ENCODE results near the gene GIGYF1.
"Not testable (repeated sequence)": the region's sequence is repeated elsewhere in the genome, so short reads cannot be mapped to it uniquely, and the experiment has no call there.

Gene GIGYF1

DNA sequence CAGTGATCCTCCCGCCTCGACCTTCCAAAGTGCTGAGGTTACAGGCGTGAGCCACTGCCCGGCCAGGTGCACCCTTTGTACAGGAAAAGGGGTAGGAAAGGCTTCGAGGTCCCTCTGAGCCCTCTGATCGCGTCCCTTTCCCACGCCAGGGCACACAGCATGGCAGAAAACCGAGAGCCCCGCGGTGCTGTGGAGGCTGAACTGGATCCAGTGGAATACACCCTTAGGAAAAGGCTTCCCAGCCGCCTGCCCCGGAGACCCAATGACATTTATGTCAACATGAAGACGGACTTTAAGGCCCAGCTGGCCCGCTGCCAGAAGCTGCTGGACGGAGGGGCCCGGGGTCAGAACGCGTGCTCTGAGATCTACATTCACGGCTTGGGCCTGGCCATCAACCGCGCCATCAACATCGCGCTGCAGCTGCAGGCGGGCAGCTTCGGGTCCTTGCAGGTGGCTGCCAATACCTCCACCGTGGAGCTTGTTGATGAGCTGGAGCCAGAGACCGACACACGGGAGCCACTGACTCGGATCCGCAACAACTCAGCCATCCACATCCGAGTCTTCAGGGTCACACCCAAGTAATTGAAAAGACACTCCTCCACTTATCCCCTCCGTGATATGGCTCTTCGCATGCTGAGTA is 12.7 kb upstream of the GIGYF1 start:
- no peak for DNase-seq

DNA sequence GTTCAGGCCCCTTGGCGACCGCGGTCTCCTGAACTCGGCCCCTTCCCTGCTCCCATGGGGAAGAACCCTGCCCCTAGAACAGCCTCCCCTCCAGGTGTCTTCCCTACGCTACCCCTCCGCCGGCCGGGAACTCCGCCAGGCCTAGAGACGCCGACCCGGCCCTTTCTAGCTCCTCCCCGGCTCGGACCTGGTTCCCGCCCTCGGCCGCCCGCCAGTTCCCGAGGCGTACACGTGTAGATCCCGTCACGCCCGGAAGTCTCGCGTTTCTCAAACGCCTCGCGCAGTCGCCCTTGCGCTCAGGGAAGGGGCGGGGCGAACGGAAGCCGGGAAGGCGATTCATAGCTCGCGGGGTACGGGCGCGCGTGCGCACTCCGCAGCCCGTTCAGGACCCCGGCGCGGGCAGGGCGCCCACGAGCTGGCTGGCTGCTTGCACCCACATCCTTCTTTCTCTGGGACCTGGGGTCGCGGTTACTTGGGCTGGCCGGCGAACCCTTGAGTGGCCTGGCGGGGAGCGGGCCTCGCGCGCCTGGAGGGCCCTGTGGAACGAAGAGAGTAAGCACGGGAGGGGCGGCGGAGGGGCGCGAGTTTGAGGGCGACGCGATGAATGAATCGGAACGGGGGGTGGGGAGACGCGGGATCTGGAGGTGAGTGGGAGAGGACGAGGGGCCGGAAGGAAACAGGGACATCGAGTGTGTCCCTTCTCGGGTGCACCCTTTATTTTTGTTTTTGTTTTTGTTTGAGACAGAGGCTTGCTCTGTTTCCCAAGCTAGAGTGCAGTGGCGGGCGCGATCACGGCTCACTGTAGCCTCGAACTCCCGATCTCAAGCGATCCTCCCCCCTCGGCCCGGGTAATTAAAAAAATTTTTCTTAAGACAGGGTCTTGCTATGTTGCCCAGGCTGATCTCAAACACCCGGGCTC is 12.0 kb upstream of the GIGYF1 start, which contains the start of gene POP7:
TSS of gene POP7 (plus strand) at position 369 of the 919 bp plus-strand sequence. CDS start 710 bp downstream, outside the sequence.
- peak; percentile 99 for DNase-seq

DNA sequence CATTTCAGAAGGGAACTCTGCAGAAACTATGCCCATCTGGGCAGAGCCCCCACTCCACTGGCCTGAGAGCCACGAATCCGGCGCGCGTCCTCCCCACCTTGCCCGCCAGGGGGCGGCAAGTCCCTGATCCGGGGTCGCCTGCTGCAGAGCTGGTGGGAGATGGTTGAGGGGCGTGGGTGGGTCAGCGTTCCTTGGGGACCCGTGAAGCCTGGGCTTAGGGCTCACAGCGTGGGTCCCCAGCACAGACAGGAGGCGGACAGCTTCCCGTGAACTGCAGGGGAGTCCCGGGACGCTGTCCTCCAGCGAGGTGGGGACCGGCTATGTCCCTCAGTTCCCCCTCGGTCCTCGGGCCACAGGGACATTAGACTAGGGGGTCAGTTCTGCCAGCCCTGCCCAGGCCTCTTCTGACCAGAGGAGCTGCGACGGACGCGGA is 11.3 kb upstream of the GIGYF1 start:
- DNase-seq, result peak; percentile 85

DNA sequence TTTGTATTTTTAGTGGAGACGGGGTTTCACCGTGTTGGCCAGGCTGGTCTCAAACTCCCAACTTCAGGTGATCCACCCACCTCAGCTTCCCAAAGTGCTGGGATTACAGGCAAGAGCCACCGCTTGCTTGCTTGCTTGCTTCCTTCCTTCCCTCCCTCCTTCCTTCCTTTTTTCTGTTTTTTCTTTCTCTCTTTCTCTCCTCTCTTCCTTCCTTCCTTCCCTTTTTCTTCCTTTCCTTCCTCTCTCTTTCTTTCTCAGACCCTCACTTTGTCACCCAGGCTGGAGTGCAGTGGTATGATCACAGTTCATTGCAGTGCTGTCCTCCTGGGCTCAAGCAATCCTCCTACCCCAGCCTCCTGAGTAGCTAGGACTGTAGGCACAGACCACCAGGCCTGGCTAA is 7.0 kb upstream of the GIGYF1 start:
- not testable (repeated sequence) for DNase-seq

DNA sequence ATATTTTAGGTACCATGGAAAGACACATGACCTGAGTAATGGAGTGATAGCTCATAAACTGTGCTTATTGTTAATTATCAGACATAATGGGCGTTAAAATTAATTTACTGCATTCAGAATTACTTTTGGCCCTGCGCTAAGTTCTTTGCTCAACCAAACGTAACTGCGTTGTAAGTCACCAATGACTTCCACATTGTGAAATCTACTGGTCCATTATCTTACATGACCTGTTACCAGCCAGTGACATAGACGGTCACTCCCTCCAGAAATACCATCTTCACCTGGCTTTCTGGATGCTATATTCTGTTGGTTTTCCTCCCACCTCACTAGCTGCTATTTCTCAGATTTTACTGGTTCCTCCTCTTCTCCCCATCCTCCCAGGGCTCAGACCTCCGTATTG is 5.0 kb upstream of the GIGYF1 start:
- no peak for DNase-seq

DNA sequence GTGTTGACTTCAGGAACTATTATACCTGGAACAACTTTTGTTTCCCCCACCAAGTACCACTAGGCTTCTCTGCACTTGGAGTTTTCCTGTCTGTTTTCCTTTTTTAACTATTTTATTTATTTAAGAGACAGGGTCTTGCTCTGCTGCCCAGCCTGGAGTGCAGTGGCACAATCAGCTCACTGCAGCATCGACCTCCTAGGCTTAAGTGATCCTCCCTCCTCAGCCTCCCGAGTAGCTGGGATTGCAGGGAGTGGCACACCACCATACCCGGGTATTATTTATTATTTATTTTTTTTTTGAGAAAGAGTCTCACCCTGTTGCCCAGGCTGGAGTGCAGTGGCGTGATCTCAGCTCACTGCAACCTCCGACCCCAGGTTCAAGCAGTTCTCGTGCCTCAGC is 2.1 kb upstream of the GIGYF1 start:
- DNase-seq, result no peak

DNA sequence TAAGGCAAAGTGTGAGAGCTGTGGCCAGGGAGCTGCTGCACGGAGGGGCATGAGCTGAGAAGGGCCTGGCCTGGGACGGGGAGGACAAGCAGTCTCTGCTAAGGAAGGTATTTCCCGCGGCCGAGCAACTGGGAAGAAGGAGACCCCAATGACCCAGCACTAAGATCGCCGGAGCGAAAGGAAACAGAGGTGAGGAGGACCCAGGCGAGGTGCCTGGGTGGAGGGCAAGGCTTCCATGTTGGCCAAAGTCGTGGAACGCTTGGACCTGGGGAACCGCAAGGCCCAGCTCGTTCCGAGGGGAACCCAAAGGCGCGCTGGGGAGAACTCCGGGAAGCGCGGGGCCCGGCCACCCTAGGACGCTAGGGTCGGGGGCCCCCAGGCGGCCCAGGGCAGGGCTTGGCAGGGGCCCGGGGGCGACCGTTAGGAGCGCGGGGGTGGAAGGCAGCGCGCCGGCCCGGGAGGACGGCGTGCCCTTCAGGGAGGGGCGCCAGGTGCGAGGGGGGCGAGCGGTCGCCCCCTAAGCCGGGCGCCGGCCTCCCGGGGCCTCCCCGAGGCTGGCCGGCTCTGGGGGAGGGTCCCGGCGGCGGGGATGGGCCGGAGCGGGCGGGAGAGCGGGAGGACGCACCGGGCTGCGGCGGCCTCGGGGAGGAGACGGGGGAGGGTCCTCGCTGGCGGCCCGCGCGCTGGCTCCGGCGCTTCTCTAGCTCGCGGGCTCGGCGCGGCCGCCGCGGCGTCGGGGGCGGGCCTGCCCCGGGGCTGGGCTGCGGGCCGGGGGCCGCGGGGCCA is 545 bp downstream of the GIGYF1 start:
- DNase-seq, result no peak

DNA sequence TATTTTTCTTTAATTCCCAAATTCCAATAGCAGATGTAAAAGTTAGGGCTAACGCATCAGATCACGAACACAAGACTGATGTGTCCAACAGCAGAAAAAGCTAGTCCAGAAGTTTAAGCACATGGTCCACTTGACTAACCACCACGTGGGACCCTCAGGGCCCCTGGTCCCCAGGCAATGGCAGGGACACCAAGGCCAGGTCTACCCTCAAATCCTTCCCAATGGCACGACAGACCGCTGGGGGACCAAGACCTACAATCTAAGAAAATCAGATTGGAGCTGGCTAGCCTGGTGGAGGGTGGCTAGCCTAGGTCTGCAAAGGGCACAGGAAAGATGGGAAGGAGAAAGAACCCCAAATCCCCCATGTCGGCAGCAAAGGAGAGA is 1.5 kb downstream of the GIGYF1 start:
- no peak for DNase-seq

DNA sequence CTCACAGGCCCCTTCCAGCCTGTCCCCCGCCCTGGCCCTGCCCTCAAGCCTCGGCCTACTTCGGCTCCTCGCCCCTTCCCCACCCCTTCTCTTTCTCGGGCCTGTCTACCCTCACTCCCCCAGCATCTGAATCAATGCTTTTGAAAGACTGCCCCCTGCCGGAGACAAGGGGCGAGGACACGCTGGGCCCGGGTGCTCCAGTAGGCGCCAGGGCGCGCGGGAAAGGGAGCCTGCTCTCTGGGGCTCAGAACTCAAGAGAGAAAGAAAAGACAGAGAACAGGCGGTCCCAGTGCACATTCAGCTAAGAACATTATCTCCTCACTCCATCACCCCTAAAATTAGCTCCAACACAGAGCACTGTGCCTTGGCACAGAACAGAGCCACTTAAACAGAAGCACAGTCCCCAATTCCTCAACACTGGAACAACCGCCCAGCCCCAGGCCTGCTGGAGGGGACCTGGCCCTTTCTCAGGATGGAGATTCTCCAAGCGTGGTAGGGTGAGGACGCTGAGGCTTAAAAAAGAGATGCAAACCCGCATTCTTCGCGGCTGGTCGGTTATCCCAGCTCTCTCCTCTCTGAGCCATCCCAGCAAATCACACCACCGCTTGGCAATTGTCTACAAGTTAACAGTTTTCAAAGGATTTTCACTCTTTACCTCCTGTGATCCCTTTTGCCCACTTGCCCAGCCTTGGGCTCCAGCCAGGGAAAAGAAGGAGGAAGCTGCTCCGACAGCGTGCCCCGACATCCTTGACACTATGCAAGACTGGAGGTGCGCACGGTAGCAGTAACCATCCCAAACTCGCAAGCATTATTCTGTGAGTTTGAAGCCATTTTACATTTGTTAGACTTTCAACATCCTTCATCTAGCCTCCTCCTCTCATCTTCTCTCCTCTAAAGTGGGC is 2.1 kb downstream of the GIGYF1 start:
- DNase-seq, result peak; percentile 88

DNA sequence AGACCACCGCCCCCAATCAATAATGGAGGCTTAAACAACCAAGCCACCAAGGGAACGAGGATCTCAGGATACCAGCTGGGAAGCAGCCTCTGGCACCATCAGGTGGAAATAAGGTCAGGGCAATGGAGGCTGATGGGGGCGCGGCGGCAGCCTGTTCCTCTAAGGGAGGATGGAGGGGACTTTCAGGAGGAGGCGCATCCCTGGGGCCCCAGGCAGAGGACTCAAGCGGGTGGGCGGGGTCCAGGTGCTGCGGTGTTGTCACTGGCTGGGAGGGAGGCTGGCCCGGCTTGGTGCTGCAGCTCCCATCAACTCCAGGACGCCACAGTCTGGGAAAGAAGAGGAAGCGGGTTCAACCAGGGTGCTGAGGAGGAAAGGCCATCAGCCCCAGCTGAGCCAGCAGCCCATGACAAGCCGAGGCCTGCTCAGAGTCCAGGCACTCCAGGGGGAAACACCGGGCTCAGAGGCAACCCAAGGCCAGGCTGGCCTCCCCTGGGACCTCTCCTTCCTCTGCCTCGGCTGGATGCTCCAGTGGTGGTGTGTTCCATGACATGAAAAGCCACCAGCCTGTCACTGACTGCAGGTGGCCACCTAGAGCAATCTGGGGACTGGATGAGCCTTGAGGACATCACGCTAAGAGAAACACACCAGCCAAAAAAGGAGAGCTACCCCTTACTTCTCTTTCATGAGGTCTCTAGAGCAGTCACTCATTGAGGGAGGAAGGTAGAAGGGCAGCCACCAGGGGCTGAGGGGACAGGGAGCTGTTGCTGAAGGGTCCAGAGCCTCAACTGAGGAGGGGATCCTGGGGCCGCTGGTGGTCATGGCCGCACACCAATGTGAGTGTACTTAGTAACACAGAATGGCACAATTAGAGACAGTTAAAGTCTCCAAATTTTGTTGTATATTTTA is 4.6 kb downstream of the GIGYF1 start:
- DNase-seq, result no peak

DNA sequence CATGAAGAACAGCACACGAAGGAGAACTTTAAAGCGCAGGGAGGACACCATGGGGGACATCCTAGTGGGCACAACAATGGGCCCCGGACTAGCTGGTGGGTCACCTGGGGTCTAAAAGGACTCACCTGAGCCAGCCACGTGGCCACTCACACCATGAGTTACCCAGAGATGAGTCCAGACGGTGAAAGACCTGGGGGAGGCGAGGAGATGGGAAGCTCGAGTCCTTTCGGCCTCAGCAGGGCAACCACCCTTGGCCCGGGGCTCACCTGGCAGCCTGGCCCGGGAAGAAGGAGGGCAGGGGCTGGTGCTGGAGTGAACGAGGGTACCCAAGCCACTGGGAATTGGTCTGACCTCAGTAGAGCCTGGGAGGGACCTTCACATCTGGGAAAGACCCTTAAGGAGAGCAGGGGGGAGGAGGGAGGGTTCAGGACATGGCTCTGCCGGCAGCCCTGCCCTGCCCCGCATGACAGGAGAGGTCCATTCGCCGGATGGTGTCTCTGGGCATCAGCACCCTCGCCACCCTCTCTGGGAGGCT is 5.7 kb downstream of the GIGYF1 start:
- no peak for DNase-seq

DNA sequence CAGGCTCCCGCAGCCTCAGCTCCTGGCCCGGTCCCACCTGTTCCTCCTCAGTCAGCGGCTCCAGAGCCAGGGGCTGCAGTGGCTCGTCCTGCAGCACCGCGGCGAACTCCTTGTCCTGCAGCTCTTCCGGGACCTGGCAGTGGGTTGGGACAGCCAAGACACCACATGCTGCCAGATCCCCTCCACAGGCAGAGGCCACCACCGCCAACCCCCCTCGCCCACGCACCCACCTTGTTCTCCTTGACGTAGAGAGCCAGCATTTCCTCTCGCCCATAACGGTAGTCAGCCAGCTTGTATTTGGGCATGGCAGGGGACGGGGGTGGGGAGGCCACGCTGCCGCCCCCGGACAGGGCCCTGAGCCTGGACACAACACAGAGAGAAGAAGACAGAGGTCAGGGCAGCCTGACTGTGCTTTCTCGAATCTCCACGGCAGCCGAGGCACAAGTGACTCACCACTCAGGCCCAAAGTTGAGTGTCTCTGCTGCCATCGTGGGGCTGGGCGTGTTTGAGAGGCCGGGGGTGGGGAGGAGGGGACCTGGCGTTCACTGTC is 6.2 kb downstream of the GIGYF1 start:
- DNase-seq, result no peak

DNA sequence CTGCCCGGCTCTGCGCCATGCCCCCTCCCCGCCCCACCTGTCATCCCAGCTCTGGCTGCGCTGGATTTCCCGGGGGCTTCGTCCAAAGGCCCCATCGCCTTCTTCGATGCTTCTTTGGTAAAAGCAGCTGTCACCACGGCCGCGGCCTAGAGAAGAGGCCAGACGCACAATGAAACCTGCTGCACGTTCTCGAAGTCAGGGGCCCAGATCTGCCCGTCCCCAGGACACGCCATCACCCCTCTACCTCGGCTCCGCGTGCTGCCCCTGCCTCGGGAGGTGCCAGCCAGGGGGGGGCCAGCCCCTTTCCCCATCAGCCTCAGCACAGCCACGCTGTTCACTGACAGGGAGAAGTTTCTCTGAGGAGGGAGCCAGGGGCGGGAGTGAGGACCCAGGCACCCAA is 6.8 kb downstream of the GIGYF1 start:
- no peak for DNase-seq

DNA sequence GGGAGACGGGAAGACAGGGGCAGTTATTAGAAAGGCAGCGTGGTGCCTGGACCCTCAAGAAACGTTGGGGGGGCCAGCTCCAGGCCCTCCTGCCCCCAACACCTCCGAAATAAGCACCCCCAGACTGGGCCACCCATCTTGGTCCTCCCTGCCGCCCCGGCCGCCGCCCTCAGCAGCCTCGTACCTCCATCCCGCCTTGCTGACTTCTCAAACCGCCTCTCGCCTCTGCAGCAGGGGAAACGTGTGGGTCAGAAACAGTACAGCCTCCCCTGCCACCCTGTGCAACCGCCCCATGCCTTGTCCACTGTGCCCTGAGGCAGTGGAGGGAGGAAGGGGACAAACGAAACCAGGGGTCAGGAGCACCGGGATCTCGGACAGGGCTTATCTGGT is 7.2 kb downstream of the GIGYF1 start:
- DNase-seq, result no peak

DNA sequence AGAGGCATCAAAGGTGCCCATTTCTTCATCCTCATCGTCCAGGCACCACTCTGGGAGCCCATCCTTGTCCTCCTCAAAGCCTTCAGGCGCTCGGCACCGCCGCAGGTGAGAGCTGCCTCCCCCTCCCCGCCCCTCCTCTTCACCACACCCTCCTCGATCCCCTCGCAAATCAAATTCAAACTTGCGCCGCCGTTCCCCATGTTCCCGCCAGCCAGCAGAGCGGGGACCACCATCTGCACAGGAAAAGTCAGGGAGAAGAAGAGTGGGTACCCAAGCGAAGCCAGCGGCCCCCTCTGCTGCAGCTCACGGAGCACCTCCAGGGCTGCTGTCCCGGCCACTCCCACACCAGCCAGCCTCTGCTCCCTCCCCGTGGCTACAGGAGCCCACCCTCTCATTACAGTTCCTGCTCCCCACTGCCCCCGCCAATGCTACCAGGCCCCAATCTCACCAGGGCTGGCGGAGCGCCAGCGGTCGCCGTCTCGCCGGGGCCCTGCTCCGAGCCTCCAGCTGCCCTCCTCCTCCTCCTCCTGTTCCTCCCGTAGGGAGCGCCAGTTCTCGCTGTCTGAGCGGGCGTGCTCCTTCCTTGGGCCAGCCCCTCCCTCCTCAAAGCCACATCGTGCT is 7.7 kb downstream of the GIGYF1 start:
- no peak for DNase-seq

DNA sequence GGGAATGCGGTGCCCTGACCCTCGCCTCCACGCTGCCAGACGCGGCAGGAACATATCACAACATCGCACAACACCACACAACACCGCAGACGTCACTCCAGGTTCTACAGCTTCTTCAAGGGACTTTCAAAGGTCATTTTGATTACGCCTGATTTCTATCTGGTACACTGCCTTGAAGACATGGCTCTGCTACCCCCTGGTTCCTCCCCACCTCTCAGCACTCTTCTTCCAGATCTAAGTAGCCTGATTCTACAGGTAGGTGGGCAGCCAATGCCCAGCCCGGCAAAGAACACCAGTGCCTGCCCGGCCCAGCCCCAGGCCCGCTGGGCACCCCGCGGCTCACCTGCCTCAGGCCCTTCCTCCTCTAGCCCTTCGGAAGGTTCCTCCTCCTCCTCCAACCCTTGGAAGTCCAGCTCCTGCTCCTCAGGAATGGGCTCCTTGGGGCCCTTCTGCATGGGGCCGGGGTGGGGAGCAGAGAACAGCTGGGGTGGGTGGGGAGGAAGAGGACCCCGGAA is 8.4 kb downstream of the GIGYF1 start:
- DNase-seq, result no peak

DNA sequence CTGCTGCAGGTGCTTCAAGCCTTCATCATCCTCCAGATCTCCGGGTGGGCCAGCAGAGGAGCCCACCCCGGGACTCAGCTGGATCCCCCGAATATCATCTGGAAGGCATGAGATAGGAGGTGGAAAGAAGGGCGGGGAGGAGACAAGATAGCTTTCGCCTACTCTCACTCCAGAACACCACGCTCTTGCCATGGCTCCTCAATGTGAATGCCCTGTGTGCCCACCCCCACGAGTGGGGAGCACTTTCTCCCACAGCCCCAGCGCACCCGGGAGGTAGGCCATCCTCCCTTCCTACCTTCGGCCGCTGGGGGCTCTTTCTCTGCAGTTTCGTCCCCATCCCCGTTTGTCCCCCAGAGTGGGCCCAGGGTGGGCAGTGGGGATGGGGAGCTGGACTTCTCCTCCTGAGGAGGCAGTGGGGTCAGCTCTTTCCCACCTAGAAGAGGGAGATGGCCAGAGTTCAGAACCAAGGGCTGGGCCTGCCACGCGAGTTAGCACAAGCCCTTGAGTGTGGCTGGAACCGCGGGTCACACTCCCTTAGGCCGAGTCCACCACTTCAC is 8.9 kb downstream of the GIGYF1 start:
- no peak for DNase-seq

DNA sequence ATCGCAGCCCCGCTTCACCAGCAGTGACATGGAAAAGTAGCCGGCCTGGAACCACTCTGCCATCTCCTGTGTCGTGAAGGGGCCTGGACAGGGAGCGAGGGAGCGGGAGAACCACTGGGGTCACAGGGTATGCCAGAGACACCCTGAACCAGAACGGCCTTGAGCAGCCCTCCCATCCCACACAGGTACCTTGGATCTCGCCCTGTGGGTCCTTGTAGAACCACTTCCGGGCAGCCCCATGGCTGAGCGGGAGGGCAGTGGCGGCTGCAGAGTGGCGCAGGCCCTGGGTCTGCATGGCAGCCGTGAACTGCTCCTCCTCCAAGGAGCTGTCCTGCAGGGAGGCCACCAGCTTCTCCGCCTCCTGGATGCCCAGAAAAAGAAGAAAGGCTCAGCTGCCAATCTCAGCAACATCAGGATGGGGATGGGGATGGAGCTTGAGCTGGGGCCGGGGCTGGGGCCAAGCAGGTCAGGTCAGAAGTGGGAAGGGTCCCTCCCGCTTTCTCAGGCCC is 9.5 kb downstream of the GIGYF1 start:
- DNase-seq, result no peak
